CD4-positive, alpha-beta memory T cell (primary cell): Measurements from ENCODE around the gene ACOXL. TPM values are rescaled to one million over a fixed set of nuclear protein-coding genes. Genes with fewer than 3 reads are reported as not detected.

Experiments used
- CTCF ChIA-PET: fragments of 350-600 bp; sonication (Branson Sonifier 250); formaldehyde crosslinking; loops from one replicate; lab custom pipeline; 2021; ENCODE audit warnings: inconsistent platforms; ENCODE audit not compliant: partially characterized antibody; lab: Charles Lee
- POLR2A ChIA-PET: fragments of 350-600 bp; sonication (Branson Sonifier 250); formaldehyde crosslinking; loops from one replicate; lab custom pipeline; 2021; ENCODE audit not compliant: partially characterized antibody; lab: Charles Lee
- DNase-seq, 5 donors: peaks; one replicate each; pipeline versions ENCODE4 v3.0.0 to v3.0.0-alpha.2; 2020 to 2022; ENCODE audit warnings: mixed read lengths in 1 of 5
- H3K27ac ChIP-seq: one replicate; pipeline ENCODE4 v1.7.0; 2013; ENCODE audit warnings: low read depth, low read length
- H3K27me3 ChIP-seq: 2 replicates; pipeline ENCODE4 v1.7.0; 2013; ENCODE audit warnings: mild to moderate bottlenecking, low read length, moderate library complexity; ENCODE audit not compliant: insufficient read depth
- H3K36me3 ChIP-seq: 2 replicates; pipeline ENCODE4 v1.7.0; 2013; ENCODE audit warnings: mild to moderate bottlenecking, low read length, moderate library complexity; ENCODE audit not compliant: insufficient read depth
- H3K4me1 ChIP-seq: 2 replicates; pipeline ENCODE4 v1.7.0; 2013; ENCODE audit warnings: mild to moderate bottlenecking, low read length, moderate library complexity; ENCODE audit not compliant: insufficient read depth
- H3K4me3 ChIP-seq, 2 donors: one replicate each; pipeline ENCODE4 v1.7.0; 2013; ENCODE audit warnings: low read length in 2 of 2, mild to moderate bottlenecking in 1 of 2
- H3K9me3 ChIP-seq, 2 donors: one replicate each; pipeline ENCODE4 v1.7.0; 2013; ENCODE audit warnings: low read length in 2 of 2, control low read depth in 1 of 2; ENCODE audit not compliant: control insufficient read depth in 1 of 2
- H3K27ac Mint-ChIP-seq, 7 donors: one replicate each; pipeline ENCODE4 v1.8.0; 2020 to 2021; ENCODE audit warnings: mixed read lengths in 7 of 7, mild to moderate bottlenecking in 6 of 7, inconsistent platforms in 3 of 7, moderate library complexity in 3 of 7
- H3K27me3 Mint-ChIP-seq, 2 donors: one replicate each; pipeline ENCODE4 v1.8.0; 2020 to 2021; ENCODE audit warnings: mixed read lengths in 2 of 2
- H3K36me3 Mint-ChIP-seq, 2 donors: one replicate each; pipeline ENCODE4 v1.8.0; 2020 to 2021; ENCODE audit warnings: mixed read lengths in 2 of 2, inconsistent platforms in 1 of 2, mild to moderate bottlenecking in 1 of 2
- H3K4me1 Mint-ChIP-seq, 4 donors: one replicate each; pipeline ENCODE4 v1.8.0; 2020 to 2021; ENCODE audit warnings: mixed read lengths in 4 of 4, mild to moderate bottlenecking in 1 of 4
- H3K4me3 Mint-ChIP-seq, 8 donors: one replicate each; pipeline ENCODE4 v1.8.0; 2020 to 2021; ENCODE audit warnings: mixed read lengths in 8 of 8, mild to moderate bottlenecking in 7 of 8, moderate library complexity in 6 of 8, inconsistent platforms in 3 of 8
- H3K9me3 Mint-ChIP-seq, 8 donors: one replicate each; pipeline ENCODE4 v1.8.0; 2020 to 2021; ENCODE audit warnings: mixed read lengths in 8 of 8, mild to moderate bottlenecking in 5 of 8, inconsistent platforms in 3 of 8, moderate library complexity in 1 of 8
- intact Hi-C: fragments of 100-400 bp; cut with micrococcal nuclease; formaldehyde crosslinking; loops from one replicate; pipeline ENCODE4 v1.15.1; 2023
- polyA plus RNA-seq, 2 donors: library from polyadenylated mRNA; unstranded; fragments of 300-500 nt; fragmentation: Illumina TruSeq; gene quantifications; one replicate each; pipeline ENCODE4 v1.2.3, GENCODE V29; 2021
- total RNA-seq, 2 experiments: library from RNA; stranded (reverse); gene quantifications; one replicate each; pipeline ENCODE4 v1.2.3, GENCODE V29; 2021

Gene ACOXL
- total and polyA plus RNA-seq, 4 experiments from 2014 or later: not detected

- peaks cover 16% of the 10 kb centered on the region for H3K4me1 ChIP-seq
- Mint-ChIP-seq H3K9me3 (no peaks in the 10 kb centered on the region), H3K27ac (no peak overlapping the region), H3K36me3 (no peaks in the 10 kb centered on the region), H3K4me3 (no peak overlapping the region), H3K27me3 (no peaks in the 10 kb centered on the region), H3K4me1 (peaks cover 10 to 33% (median 16%) of the 10 kb centered on the region in 4 donors)
- H3K9me3 ChIP-seq: no peaks in the 10 kb centered on the region
- CTCF ChIA-PET: interaction anchor here (0.7 to 1.3 kb wide), 3 partner anchors 8 to 57 kb away, joined by 3 read pairs; no protein-coding TSS in a partner anchor
- H3K27ac ChIP-seq: no peak overlapping the region
- H3K36me3 ChIP-seq: no peaks in the 10 kb centered on the region
- no peaks in the 10 kb centered on the region for H3K27me3 ChIP-seq
- no peak overlapping the region for H3K4me3 ChIP-seq
- no peak for DNase-seq
- intact Hi-C loops: no loop called here
- POLR2A ChIA-PET: no interaction called here
Measured at GRCh38 chr2:110868971-110869370, 136.6 kb downstream of the ACOXL start.

GRCh38 chr2:110869472-110870446 is 137.4 kb downstream of the ACOXL start:
- no peak overlapping the region for H3K27ac ChIP-seq
- peaks cover 13% of the 10 kb centered on the region for H3K4me1 ChIP-seq
- DNase-seq: no peak
- no peaks in the 10 kb centered on the region for H3K27me3 ChIP-seq
- H3K9me3 ChIP-seq: no peaks in the 10 kb centered on the region
- H3K27me3 Mint-ChIP-seq: no peaks in the 10 kb centered on the region
- ChIA-PET CTCF (no interaction called here), POLR2A (no interaction called here)
- H3K4me1 Mint-ChIP-seq: peaks cover 9 to 25% (median 15%) of the 10 kb centered on the region in 4 donors
- no peaks in the 10 kb centered on the region for H3K36me3 Mint-ChIP-seq
- H3K27ac Mint-ChIP-seq: peak overlapping the region in 1 of 7 donors; percentile 29
- H3K4me3 ChIP-seq: no peak overlapping the region
- no peak overlapping the region for H3K4me3 Mint-ChIP-seq
- intact Hi-C loops: no loop called here
- no peaks in the 10 kb centered on the region for H3K36me3 ChIP-seq
- H3K9me3 Mint-ChIP-seq: no peaks in the 10 kb centered on the region

DNA sequence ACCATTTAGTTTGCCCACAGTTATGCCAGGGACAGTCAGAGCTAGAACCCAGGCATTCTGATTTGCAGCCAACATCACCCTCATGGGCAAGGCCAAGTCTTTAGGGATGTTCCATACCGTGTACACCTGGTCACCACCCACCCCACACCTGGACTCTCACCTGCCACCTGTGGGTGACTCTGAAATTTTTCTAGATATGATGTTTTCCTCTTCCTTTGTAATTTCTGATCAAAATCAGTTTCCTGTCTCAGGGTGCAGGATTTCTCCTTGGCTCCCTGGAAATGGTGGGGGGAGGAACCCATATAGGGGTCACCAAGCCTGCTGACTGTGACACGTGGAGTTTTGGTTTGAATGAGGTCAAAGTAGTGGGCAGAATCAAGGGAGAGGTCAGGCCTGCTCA is 138.2 kb downstream of the ACOXL start:
- no peaks in the 10 kb centered on the region for H3K9me3 Mint-ChIP-seq
- no peak overlapping the region for H3K4me3 Mint-ChIP-seq
- no peak overlapping the region for H3K4me3 ChIP-seq
- no peak overlapping the region for H3K27ac Mint-ChIP-seq
- peaks cover 3 to 17% (median 7%) of the 10 kb centered on the region in 4 donors for H3K4me1 Mint-ChIP-seq
- H3K27me3 ChIP-seq: no peaks in the 10 kb centered on the region
- H3K4me1 ChIP-seq: peaks cover 5% of the 10 kb centered on the region
- H3K36me3 Mint-ChIP-seq: no peaks in the 10 kb centered on the region
- H3K36me3 ChIP-seq: no peaks in the 10 kb centered on the region
- ChIA-PET POLR2A (no interaction called here), CTCF (no interaction called here)
- intact Hi-C loops: no loop called here
- H3K27me3 Mint-ChIP-seq: no peaks in the 10 kb centered on the region
- DNase-seq: no peak
- no peaks in the 10 kb centered on the region for H3K9me3 ChIP-seq
- no peak overlapping the region for H3K27ac ChIP-seq

GRCh38 chr2:110871637-110872036 is 139.3 kb downstream of the ACOXL start:
- no peaks in the 10 kb centered on the region for H3K4me1 ChIP-seq

GRCh38 chr2:110872521-110872920 is 140.1 kb downstream of the ACOXL start:
- DNase-seq: no peak
- H3K27ac Mint-ChIP-seq: no peak overlapping the region
- peaks cover 0 to 1% (median 0%) of the 10 kb centered on the region in 4 donors for H3K4me1 Mint-ChIP-seq
- H3K9me3 Mint-ChIP-seq: no peaks in the 10 kb centered on the region
- H3K4me3 Mint-ChIP-seq: no peak overlapping the region
- no peaks in the 10 kb centered on the region for H3K4me1 ChIP-seq
- no peaks in the 10 kb centered on the region for H3K9me3 ChIP-seq
- H3K27me3 ChIP-seq: no peaks in the 10 kb centered on the region
- H3K36me3 ChIP-seq: no peaks in the 10 kb centered on the region
- no peak overlapping the region for H3K4me3 ChIP-seq
- ChIA-PET POLR2A (no interaction called here), CTCF (no interaction called here)
- H3K27me3 Mint-ChIP-seq: no peaks in the 10 kb centered on the region
- intact Hi-C loops: no loop called here
- H3K27ac ChIP-seq: no peak overlapping the region
- no peaks in the 10 kb centered on the region for H3K36me3 Mint-ChIP-seq

More at GRCh38 chr2:110871637-110872036, 139.3 kb downstream of the ACOXL start:
- Histone ChIP-seq H3K4me3 (no peak overlapping the region), H3K36me3 (no peaks in the 10 kb centered on the region), H3K27ac (no peak overlapping the region), H3K27me3 (no peaks in the 10 kb centered on the region), H3K9me3 (no peaks in the 10 kb centered on the region)
- no peak for DNase-seq
- Mint-ChIP-seq H3K4me3 (no peak overlapping the region), H3K27me3 (no peaks in the 10 kb centered on the region), H3K36me3 (no peaks in the 10 kb centered on the region), H3K4me1 (peaks cover 0 to 6% (median under 1%) of the 10 kb centered on the region in 4 donors), H3K9me3 (no peaks in the 10 kb centered on the region), H3K27ac (no peak overlapping the region)
- ChIA-PET CTCF (no interaction called here), POLR2A (no interaction called here)
- intact Hi-C loops: no loop called here

DNA sequence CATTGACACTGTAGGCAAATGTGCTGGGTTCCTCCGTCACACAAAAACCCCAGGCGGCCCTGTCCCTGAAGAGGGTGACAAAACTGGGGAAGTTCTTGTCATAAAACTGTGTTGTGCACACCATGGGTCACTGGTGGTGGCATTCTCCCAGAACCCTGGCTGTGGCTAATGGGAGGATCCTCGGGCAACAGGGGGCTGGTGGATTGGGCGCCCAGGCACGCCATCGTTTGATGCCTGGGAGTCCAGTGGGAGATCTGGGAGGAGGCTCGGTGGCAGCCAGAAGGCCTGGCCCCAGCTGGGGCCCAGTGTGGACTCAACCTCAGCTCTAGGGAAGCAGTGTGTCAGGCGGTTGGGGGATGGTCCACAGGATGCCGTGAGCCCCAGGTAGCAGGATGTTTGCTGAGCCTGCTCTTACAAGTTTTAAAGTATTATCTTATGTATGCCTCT is 140.7 kb downstream of the ACOXL start:
- no peaks in the 10 kb centered on the region for H3K9me3 ChIP-seq
- H3K4me1 ChIP-seq: no peaks in the 10 kb centered on the region
- Mint-ChIP-seq H3K36me3 (no peaks in the 10 kb centered on the region), H3K27me3 (peaks cover 0 to 2% of the 10 kb centered on the region in 2 donors), H3K9me3 (peaks cover 0 to 2% (median 0%) of the 10 kb centered on the region in 8 donors), H3K4me1 (peaks cover 0 to 1% (median 0%) of the 10 kb centered on the region in 4 donors), H3K4me3 (no peak overlapping the region), H3K27ac (no peak overlapping the region)
- H3K27me3 ChIP-seq: no peaks in the 10 kb centered on the region
- intact Hi-C loops: no loop called here
- H3K4me3 ChIP-seq: no peak overlapping the region
- ChIA-PET CTCF (no interaction called here), POLR2A (no interaction called here)
- no peak overlapping the region for H3K27ac ChIP-seq
- no peaks in the 10 kb centered on the region for H3K36me3 ChIP-seq
- no peak for DNase-seq

GRCh38 chr2:110873597-110874452 is 141.5 kb downstream of the ACOXL start:
- no peak overlapping the region for H3K4me3 ChIP-seq
- H3K9me3 ChIP-seq: no peaks in the 10 kb centered on the region
- no peak overlapping the region for H3K4me3 Mint-ChIP-seq
- no peaks in the 10 kb centered on the region for H3K36me3 Mint-ChIP-seq
- H3K9me3 Mint-ChIP-seq: peaks cover 0 to 5% (median 1%) of the 10 kb centered on the region in 8 donors
- H3K27ac Mint-ChIP-seq: no peak overlapping the region
- no peaks in the 10 kb centered on the region for H3K4me1 ChIP-seq
- peaks cover 0 to 5% of the 10 kb centered on the region in 2 donors for H3K27me3 Mint-ChIP-seq
- ChIA-PET POLR2A (no interaction called here), CTCF (no interaction called here)
- peaks cover 0 to 1% (median 0%) of the 10 kb centered on the region in 4 donors for H3K4me1 Mint-ChIP-seq
- no peak for DNase-seq
- no peaks in the 10 kb centered on the region for H3K36me3 ChIP-seq
- H3K27ac ChIP-seq: no peak overlapping the region
- intact Hi-C loops: no loop called here
- no peaks in the 10 kb centered on the region for H3K27me3 ChIP-seq
